Lung (tissue), 12 donors: ENCODE data around the gene PTPRN2. TPM values are rescaled to one million over a fixed set of nuclear protein-coding genes. Genes with fewer than 3 reads are reported as not detected.

Source experiments
- ATAC-seq: fragments of 200-7000 bp; cut with Tn5 transposase; one replicate; pipeline ENCODE4 v1.9.1; 2020; ENCODE audit warnings: moderate number of reproducible peaks; ENCODE audit not compliant: insufficient read depth, low FRiP score
- DNase-seq, 3 donors: peaks; one replicate each; pipeline ENCODE4 v3.0.0-alpha.2; 2013 to 2017
- H3K27ac ChIP-seq, 2 donors: one replicate each; pipeline ENCODE4 v1.5.1; 2013; ENCODE audit warnings: mild to moderate bottlenecking in 2 of 2, moderate library complexity in 2 of 2, control low read depth in 1 of 2, inconsistent platforms in 1 of 2, low read depth in 1 of 2, low read length in 1 of 2
- H3K27me3 ChIP-seq, 3 donors: one replicate each; pipeline ENCODE4 v1.5.1; 2013; ENCODE audit warnings: low read length in 2 of 3; ENCODE audit not compliant: control insufficient read depth in 3 of 3, insufficient read depth in 3 of 3
- H3K36me3 ChIP-seq, 4 donors: one replicate each; pipeline ENCODE4 v1.5.1; 2013; ENCODE audit warnings: low read length in 4 of 4, mild to moderate bottlenecking in 1 of 4, moderate library complexity in 1 of 4; ENCODE audit not compliant: control insufficient read depth in 4 of 4, insufficient read depth in 4 of 4
- H3K4me1 ChIP-seq, 5 donors: one replicate each; pipeline ENCODE4 v1.5.1; 2013; ENCODE audit warnings: low read length in 5 of 5, mild to moderate bottlenecking in 2 of 5, moderate library complexity in 1 of 5; ENCODE audit not compliant: control insufficient read depth in 5 of 5, insufficient read depth in 5 of 5
- H3K4me3 ChIP-seq: one replicate; pipeline ENCODE4 v1.5.1; 2013; ENCODE audit warnings: mild to moderate bottlenecking, control low read depth, moderate library complexity
- H3K9ac ChIP-seq, 2 donors: one replicate each; pipeline ENCODE4 v1.5.1; 2013; ENCODE audit warnings: low read length in 2 of 2, control low read depth in 1 of 2; ENCODE audit not compliant: insufficient read depth in 1 of 2
- H3K9me3 ChIP-seq, 4 donors: one replicate each; pipeline ENCODE4 v1.5.1; 2013; ENCODE audit warnings: low read length in 3 of 4, mild to moderate bottlenecking in 1 of 4, moderate library complexity in 1 of 4; ENCODE audit not compliant: control insufficient read depth in 4 of 4, insufficient read depth in 3 of 4
- CTCF ChIP-seq: IDR thresholded peaks from 2 replicates; pipeline ENCODE4 v1.5.1; 2012; ENCODE audit warnings: mild to moderate bottlenecking; ENCODE audit errors: control extremely low read depth, extremely low read depth
- WGBS, 2 donors: extraction: QIAGEN DNeasy Blood & Tissue Kit; methylation state at CpG; one replicate each; pipeline ENCODE4 v1.1.7; 2013; 5-methylcytosine and 5-hydroxymethylcytosine counted together
- polyA plus RNA-seq, 2 donors: library from polyadenylated mRNA; stranded (reverse); fragments of 200-250 nt; gene quantifications; one replicate each; pipeline ENCODE4 v1.2.1, GENCODE V29; 2013
- total RNA-seq, 2 donors: library from RNA; depleted of rRNA in 1 of 2; stranded (reverse); fragments of >200 nt in 1 of 2; gene quantifications; one replicate each; pipeline ENCODE4 v1.2.1, GENCODE V29; 2014 to 2021
- donor health status: control.
- donor health status: control.
- donor health status: Bipolar disorder and iron deficiency.
- donor health status: healthy.
- donor health status: DM: yes; HTN: yes; CAD: no.

PTPRN2 gene
- total and polyA plus RNA-seq, 4 donors = 2.1 to 7.4 (median 4.4) TPM

DNA sequence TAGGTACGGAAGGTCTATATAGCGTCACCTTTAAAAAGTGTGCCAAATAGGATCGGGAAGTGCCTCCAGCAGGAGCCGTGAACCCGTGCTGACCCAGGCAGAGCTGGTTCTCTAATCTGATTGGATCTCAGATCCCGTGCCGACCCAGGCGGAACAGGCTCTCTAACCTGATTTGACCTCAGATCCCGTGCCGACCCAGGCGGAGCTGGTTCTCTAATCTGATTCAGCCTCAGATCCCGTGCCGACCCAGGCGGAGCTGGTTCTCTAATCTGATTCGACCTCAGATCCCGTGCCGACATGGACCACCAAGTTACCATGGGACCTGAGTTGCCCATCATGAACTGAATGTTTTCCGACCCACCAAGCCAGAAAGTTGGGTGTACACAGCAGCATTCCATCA, 463.9 kb downstream of the PTPRN2 start:
- 95 to 96% methylated on average over 18 of the region's 18 CpGs for WGBS, 2 donors
- Histone ChIP-seq H3K4me3 (no peak overlapping the region), H3K27ac (no peak overlapping the region), H3K4me1 (no peaks in the 10 kb centered on the region), H3K36me3 (no peaks in the 10 kb centered on the region), H3K9me3 (peaks cover 0 to 19% (median 7%) of the 10 kb centered on the region in 4 donors), H3K9ac (no peak overlapping the region), H3K27me3 (no peaks in the 10 kb centered on the region)
- DNase-seq = no peak
- no peak for TF ChIP-seq CTCF
- ATAC-seq = no peak

DNA sequence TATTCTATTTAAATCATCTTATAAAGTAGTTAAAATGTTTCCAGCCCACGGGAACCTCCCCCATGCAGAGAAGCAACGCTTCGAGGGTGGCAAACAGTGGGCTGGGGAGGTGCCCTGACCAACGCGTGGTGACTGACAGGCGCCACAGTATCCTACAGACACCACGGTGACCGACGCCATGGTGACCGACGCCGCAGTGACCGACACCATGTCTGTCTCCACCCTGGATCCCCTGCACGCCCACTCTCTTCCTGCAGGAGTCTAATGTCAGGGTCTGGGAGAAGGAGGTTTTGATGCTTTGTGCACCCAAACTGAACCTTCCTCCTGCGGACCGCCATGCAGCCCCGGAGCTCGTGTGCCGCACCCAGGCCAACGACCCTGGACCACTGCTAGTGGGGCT, 464.4 kb downstream of the PTPRN2 start:
- ATAC-seq = no peak
- Histone ChIP-seq H3K4me3 (no peak overlapping the region), H3K4me1 (no peaks in the 10 kb centered on the region), H3K9me3 (peaks cover 0 to 21% (median 7%) of the 10 kb centered on the region in 4 donors), H3K27ac (no peak overlapping the region), H3K27me3 (no peaks in the 10 kb centered on the region), H3K36me3 (no peaks in the 10 kb centered on the region), H3K9ac (no peak overlapping the region)
- no peak for TF ChIP-seq CTCF
- no peak for DNase-seq
- WGBS, 2 donors = 92 to 93% methylated on average over 20 of the region's 20 CpGs

GRCh38 chr7:158121441-158122045, 466.1 kb downstream of the PTPRN2 start:
- Histone ChIP-seq H3K9ac (no peak overlapping the region), H3K27me3 (no peaks in the 10 kb centered on the region), H3K27ac (no peak overlapping the region), H3K36me3 (no peaks in the 10 kb centered on the region), H3K9me3 (peaks cover 0 to 26% (median 7%) of the 10 kb centered on the region in 4 donors), H3K4me1 (no peaks in the 10 kb centered on the region), H3K4me3 (no peak overlapping the region)
- DNase-seq (no peak), ATAC-seq (no peak)
- TF ChIP-seq CTCF = no peak
- 74 to 81% methylated on average over 11 of the region's 11 CpGs for WGBS, 2 donors

GRCh38 chr7:158120716-158121115, 466.9 kb downstream of the PTPRN2 start:
- DNase-seq = no peak
- Histone ChIP-seq H3K27me3 (no peaks in the 10 kb centered on the region), H3K27ac (no peak overlapping the region), H3K4me1 (no peaks in the 10 kb centered on the region), H3K9ac (no peak overlapping the region), H3K4me3 (no peak overlapping the region), H3K9me3 (peaks cover 0 to 32% (median 10%) of the 10 kb centered on the region in 4 donors), H3K36me3 (no peaks in the 10 kb centered on the region)
- no peak for TF ChIP-seq CTCF
- WGBS, 2 donors = 62 to 68% methylated on average over 6 of the region's 6 CpGs
- no peak for ATAC-seq
